H1 (cell line): ENCODE data around the gene UVSSA. TPM values are rescaled to one million over a fixed set of nuclear protein-coding genes. Genes with fewer than 3 reads are reported as not detected.

Experiments used
- CTCF ChIA-PET: fragments of 300-600 bp; sonication (Branson Sonifier 250); formaldehyde crosslinking; loops from one replicate; lab custom pipeline; 2021; ENCODE audit not compliant: partially characterized antibody; lab: Charles Lee
- POLR2A ChIA-PET: fragments of 300-600 bp; sonication (Branson Sonifier 250); formaldehyde crosslinking; loops from one replicate; lab custom pipeline; 2021; ENCODE audit warnings: inconsistent platforms; ENCODE audit not compliant: partially characterized antibody; lab: Charles Lee
- DNase-seq, 2 experiments: peaks; one replicate each; pipeline versions ENCODE4 v3.0.0 to v3.0.0-alpha.2; 2010 to 2022; ENCODE audit warnings: low spot score in 2 of 2, low read depth in 1 of 2, mixed read lengths in 1 of 2
- FAIRE-seq: peaks from 2 replicates; lab custom pipeline; 2011; peaks lifted over from hg19 to GRCh38; lab: Jason Lieb, UNC
- H2AFZ ChIP-seq: 2 replicates; pipeline ENCODE4 v1.8.1; 2012; ENCODE audit warnings: low read length, inconsistent platforms
- H2AK5ac ChIP-seq: 2 replicates; pipeline ENCODE4 v1.6.1; 2013; ENCODE audit warnings: low read depth, low read length
- H2BK120ac ChIP-seq: replicated peaks from 2 replicates; pipeline ENCODE3; 2013; ENCODE audit warnings: low read depth, low read length, inconsistent platforms
- H2BK12ac ChIP-seq: 2 replicates; pipeline ENCODE4 v1.6.1; 2013; ENCODE audit warnings: low read depth, low read length
- H2BK15ac ChIP-seq: 2 replicates; pipeline ENCODE4 v1.6.1; 2013; ENCODE audit warnings: low read length
- H2BK20ac ChIP-seq: 2 replicates; pipeline ENCODE4 v1.6.1; 2013; ENCODE audit warnings: low read length
- H2BK5ac ChIP-seq: 2 replicates; pipeline ENCODE4 v1.6.1; 2013; ENCODE audit warnings: low read depth, low read length
- H3K14ac ChIP-seq: 2 replicates; pipeline ENCODE4 v1.6.1; 2013; ENCODE audit warnings: inconsistent platforms; ENCODE audit not compliant: insufficient read length
- H3K18ac ChIP-seq: 2 replicates; pipeline ENCODE4 v1.6.1; 2013; ENCODE audit warnings: low read length; ENCODE audit errors: extremely low read depth
- H3K23ac ChIP-seq: 2 replicates; pipeline ENCODE4 v1.6.1; 2013; ENCODE audit warnings: inconsistent platforms; ENCODE audit not compliant: insufficient read length
- H3K23me2 ChIP-seq: 2 replicates; pipeline ENCODE4 v1.6.1; 2013; ENCODE audit warnings: low read depth, low read length
- H3K27ac ChIP-seq: 2 replicates; pipeline ENCODE4 v1.6.1; 2011; ENCODE audit warnings: low read depth, low read length, inconsistent platforms
- H3K27me3 ChIP-seq, 4 experiments: replicated peaks in 1 of 4; 1 replicate in 1 of 4; 2 replicates in 3 of 4; pipeline versions ENCODE4 v1.6.1 to v1.8.1; 2011 to 2013; ENCODE audit warnings: low read length in 3 of 4, mild to moderate bottlenecking in 3 of 4, inconsistent platforms in 2 of 4, mixed read lengths in 2 of 4, moderate library complexity in 1 of 4; ENCODE audit not compliant: control insufficient read depth in 3 of 4, insufficient read depth in 3 of 4; ENCODE audit errors: extremely low read depth in 1 of 4
- H3K36me3 ChIP-seq, 4 experiments: 2 replicates each; pipeline versions ENCODE4 v1.6.1 to v1.8.1; 2011 to 2013; ENCODE audit warnings: mild to moderate bottlenecking in 4 of 4, low read length in 3 of 4, moderate library complexity in 2 of 4, control low read depth in 1 of 4, inconsistent platforms in 1 of 4; ENCODE audit not compliant: insufficient read depth in 4 of 4, control insufficient read depth in 2 of 4
- H3K4ac ChIP-seq: replicated peaks from 2 replicates; pipeline ENCODE3; 2013; ENCODE audit warnings: low read length, low read depth, mixed read lengths, inconsistent platforms; ENCODE audit not compliant: insufficient read length
- H3K4me1 ChIP-seq, 4 experiments: replicated peaks in 1 of 4; 1 replicate in 1 of 4; 2 replicates in 3 of 4; pipeline versions ENCODE4 v1.6.1 to v1.8.1; 2011 to 2013; ENCODE audit warnings: low read length in 3 of 4, inconsistent platforms in 2 of 4, mixed read lengths in 1 of 4; ENCODE audit not compliant: insufficient read depth in 4 of 4, control insufficient read depth in 3 of 4
- H3K4me2 ChIP-seq, 2 experiments: 2 replicates each; pipeline versions ENCODE4 v1.6.1 to v1.8.1; 2011 to 2013; ENCODE audit warnings: low read depth in 2 of 2, low read length in 2 of 2, control low read depth in 1 of 2, inconsistent platforms in 1 of 2, mild to moderate bottlenecking in 1 of 2; ENCODE audit not compliant: insufficient read depth in 1 of 2
- H3K4me3 ChIP-seq, 4 experiments: fragments of 200-600, 300-600 bp in 1 of 4; sonication (generic), shearing (Covaris generic), sonication (Bioruptor Twin) in 1 of 4; 2 replicates each; pipeline versions ENCODE4 v1.5.1 to v1.8.1; 2011 to 2016; ENCODE audit warnings: low read length in 4 of 4, low read depth in 3 of 4, control low read depth in 2 of 4, inconsistent platforms in 2 of 4, mild to moderate bottlenecking in 2 of 4, mixed read lengths in 1 of 4, moderate library complexity in 1 of 4; ENCODE audit not compliant: insufficient read depth in 2 of 4; ENCODE audit errors: extremely low read depth in 1 of 4
- H3K56ac ChIP-seq: replicated peaks from 2 replicates; pipeline ENCODE3; 2013; ENCODE audit warnings: low read depth, mild to moderate bottlenecking, mixed read lengths, low read length, inconsistent platforms; ENCODE audit not compliant: insufficient read length
- H3K79me1 ChIP-seq: 2 replicates; pipeline ENCODE4 v1.6.1; 2013; ENCODE audit warnings: low read depth, low read length, control low read depth
- H3K79me2 ChIP-seq, 2 experiments: 2 replicates each; pipeline versions ENCODE4 v1.6.1 to v1.8.1; 2012 to 2013; ENCODE audit warnings: low read length in 2 of 2, mild to moderate bottlenecking in 2 of 2, inconsistent platforms in 1 of 2; ENCODE audit not compliant: insufficient read depth in 2 of 2, control insufficient read depth in 1 of 2
- H3K9ac ChIP-seq, 4 experiments: replicated peaks in 1 of 4; 1 replicate in 1 of 4; 2 replicates in 3 of 4; pipeline versions ENCODE4 v1.6.1 to v1.8.1; 2011 to 2013; ENCODE audit warnings: low read depth in 3 of 4, low read length in 3 of 4, control low read depth in 2 of 4, mild to moderate bottlenecking in 2 of 4, moderate library complexity in 2 of 4, inconsistent platforms in 1 of 4; ENCODE audit errors: extremely low read depth in 1 of 4
- H3K9me3 ChIP-seq, 2 experiments: 2 replicates each; pipeline versions ENCODE4 v1.6.1 to v1.8.1; 2012 to 2013; ENCODE audit warnings: mild to moderate bottlenecking in 2 of 2, moderate library complexity in 2 of 2, control low read depth in 1 of 2, inconsistent platforms in 1 of 2, low read depth in 1 of 2, low read length in 1 of 2, mixed read lengths in 1 of 2; ENCODE audit not compliant: insufficient read depth in 2 of 2
- H4K20me1 ChIP-seq, 2 experiments: replicated peaks in 1 of 2; 2 replicates each; pipeline versions ENCODE3 to v1.8.1; 2011 to 2013; ENCODE audit warnings: inconsistent platforms in 2 of 2, low read length in 2 of 2, mild to moderate bottlenecking in 1 of 2; ENCODE audit not compliant: insufficient read depth in 2 of 2, control insufficient read depth in 1 of 2
- H4K5ac ChIP-seq: 2 replicates; pipeline ENCODE4 v1.6.1; 2013; ENCODE audit warnings: low read length, low read depth, mixed read lengths, inconsistent platforms; ENCODE audit not compliant: insufficient read length
- H4K8ac ChIP-seq: 2 replicates; pipeline ENCODE4 v1.8.0; 2013; ENCODE audit warnings: mild to moderate bottlenecking, moderate library complexity, low read length, inconsistent platforms; ENCODE audit not compliant: insufficient read depth; ENCODE audit errors: extremely low read depth
- H4K91ac ChIP-seq: replicated peaks from 2 replicates; pipeline ENCODE3; 2013; ENCODE audit warnings: low read length, mixed read lengths, inconsistent platforms; ENCODE audit not compliant: insufficient read length
- CEBPB ChIP-seq: IDR thresholded peaks from 2 replicates; pipeline ENCODE4 v1.6.1; 2012; ENCODE audit warnings: low read depth, low read length
- EZH2 ChIP-seq: fragments of 200-600 bp; sonication (generic); IDR thresholded peaks from 2 replicates; pipeline ENCODE4 v1.7.1; 2012; ENCODE audit warnings: low read depth, mild to moderate bottlenecking, moderate library complexity, low read length, inconsistent platforms; ENCODE audit not compliant: severe bottlenecking
- GABPA ChIP-seq: IDR thresholded peaks from 2 replicates; pipeline ENCODE4 v1.6.1; 2011; ENCODE audit warnings: mild to moderate bottlenecking, low read length, moderate library complexity, borderline replicate concordance; ENCODE audit not compliant: insufficient read depth
- PHF8 ChIP-seq: fragments of 200-600 bp; sonication (generic); conservative IDR thresholded peaks from 2 replicates; pipeline ENCODE4 v1.7.1; 2012; ENCODE audit warnings: low read depth, mild to moderate bottlenecking, inconsistent platforms, low read length, moderate library complexity
- RNF2 ChIP-seq: fragments of 200-900, 300-1000 bp; sonication (generic); IDR thresholded peaks from 2 replicates; pipeline ENCODE4 v1.7.1; 2016; ENCODE audit warnings: borderline replicate concordance, low read depth, mild to moderate bottlenecking, antibody characterized with exemption, low read length; ENCODE audit not compliant: poor library complexity, severe bottlenecking; ENCODE audit errors: missing control alignments
- SAP30 ChIP-seq: fragments of 300-600 bp; sonication (generic); IDR thresholded peaks from 2 replicates; pipeline ENCODE4 v1.7.1; 2012; ENCODE audit warnings: low read length, moderate library complexity, mild to moderate bottlenecking, inconsistent platforms; ENCODE audit not compliant: insufficient read depth, insufficient replicate concordance
- SP1 ChIP-seq: IDR thresholded peaks from 2 replicates; pipeline ENCODE4 v1.6.1; 2011; ENCODE audit warnings: low read depth, low read length
- SUZ12 ChIP-seq: fragments of 200-600 bp; sonication (generic); IDR thresholded peaks from 2 replicates; pipeline ENCODE4 v1.6.1; 2012; ENCODE audit warnings: mild to moderate bottlenecking, inconsistent platforms, low read length, moderate library complexity, mixed read lengths
- WGBS, 2 experiments: shearing (Covaris generic) in 1 of 2; methylation state at CpG; one replicate each; pipeline versions ENCODE4 v1.1.6 to v1.1.7; 2013 to 2015; ENCODE audit warnings: low lambda C conversion rate in 2 of 2, mixed read lengths in 2 of 2, inconsistent platforms in 1 of 2, low coverage in 1 of 2, missing lambda C conversion rate in 1 of 2; ENCODE audit not compliant: insufficient replicate concordance in 2 of 2, insufficient coverage in 1 of 2, insufficient read length in 1 of 2; ENCODE audit errors: extremely low coverage in 1 of 2, missing lambda C conversion rate in 1 of 2; 5-methylcytosine and 5-hydroxymethylcytosine counted together
- polyA plus RNA-seq, 7 experiments: library from polyadenylated mRNA; depleted of rRNA in 3 of 7; stranded (reverse) in 5 of 7; unstranded in 2 of 7; fragments of >200 nt in 5 of 7; fragments of 200-250 nt in 2 of 7; gene quantifications; 1 replicate in 5 of 7; 2 replicates in 1 of 7; 4 replicates in 1 of 7; pipeline versions ENCODE4 v1.2.1 to v1.2.3, GENCODE V29; 2011 to 2013; ENCODE audit warnings: missing spikeins in 2 of 7, mixed read lengths in 2 of 7
- total RNA-seq: library from RNA; stranded (reverse); fragmentation: NEBNext Ultra II Directional; extraction: Animal tissue kit (Norgen Biotek cat#: 25700); gene quantifications from 2 replicates; pipeline ENCODE4 v1.2.1, GENCODE V29; 2021
- TF ChIP-seq, protein P1 (sequence below): IDR thresholded peaks from 2 replicates; pipeline ENCODE4 v1.6.1; 2012; ENCODE audit warnings: inconsistent platforms

The UVSSA gene
- total and polyA plus RNA-seq, 2 of the 8 experiments (the other 6 are each of a cell fraction or from before 2014, with no cell fraction given), result 14.5 to 19.4 TPM

DNA sequence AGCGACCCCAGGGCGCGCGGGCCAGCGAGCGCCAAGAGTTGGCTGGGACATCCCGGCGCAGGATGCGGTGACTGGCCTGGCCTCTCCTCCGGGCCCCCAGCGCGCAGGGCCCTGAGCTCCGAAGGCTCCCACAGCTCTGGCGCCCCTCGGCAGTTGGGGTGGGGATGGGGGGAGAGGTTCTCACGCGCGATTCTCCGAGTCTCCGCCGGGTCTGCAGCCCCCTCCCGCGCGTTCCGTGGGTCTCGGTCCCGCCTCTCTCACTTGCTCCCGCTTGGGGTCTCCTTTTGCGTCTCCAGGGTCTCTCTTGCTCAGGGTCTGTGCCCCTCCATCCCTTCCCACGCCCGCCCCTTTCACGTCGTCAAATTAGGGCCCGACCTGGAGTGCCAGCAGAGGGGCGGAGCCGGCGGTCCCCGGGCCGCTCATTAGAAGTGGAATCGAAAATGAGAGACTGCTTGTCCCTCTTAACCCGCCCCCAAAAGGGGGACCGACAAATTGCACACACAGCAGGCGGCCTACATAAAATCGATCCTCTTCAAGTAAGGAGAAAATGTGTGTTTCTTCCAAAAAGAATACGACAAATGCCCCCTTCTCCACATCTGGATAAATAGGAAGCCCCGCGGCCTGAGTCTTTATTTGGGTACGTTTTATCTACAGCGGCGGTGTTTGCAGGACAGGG lies 60.1 kb downstream of the UVSSA start:
- Histone ChIP-seq H3K9me3 (no peaks in the 10 kb centered on the region; a peak in 1 of 4 replicates), H2BK120ac (no peak overlapping the region), H2AFZ (no peak overlapping the region), H3K79me2 (no peaks in the 10 kb centered on the region), H3K27me3 (peaks cover 74 to 98% (median 96%) of the 10 kb centered on the region in 4 experiments), H2AK5ac (no peak overlapping the region), H2BK15ac (no peak overlapping the region), H2BK12ac (no peak overlapping the region), H4K20me1 (peaks cover 11 to 31% of the 10 kb centered on the region in 2 experiments), H3K23me2 (peaks cover 2% of the 10 kb centered on the region; the same call in 1 of the 2 replicates), H3K23ac (no peak overlapping the region), H4K8ac (peak overlapping the region; percentile 80; the same call in 1 of the 2 replicates), H3K36me3 (peaks cover 0 to 31% (median 0%) of the 10 kb centered on the region in 4 experiments; a peak in 1 of 8 replicates), H3K4me3 (peak overlapping the region; percentile 25 to 65 (median 34); a peak in 4 of 8 replicates), H3K4ac (no peak overlapping the region), H3K79me1 (no peaks in the 10 kb centered on the region), H4K5ac (no peak overlapping the region), H4K91ac (no peak overlapping the region), H3K4me1 (peaks cover 0 to 28% (median 6%) of the 10 kb centered on the region in 4 experiments; a peak in 5 of 7 replicates), H3K27ac (no peak overlapping the region), H3K9ac (no peak overlapping the region), H3K14ac (no peak overlapping the region), H3K4me2 (peak overlapping the region; percentile 56 to 65), H3K18ac (no peak overlapping the region), H3K56ac (no peak overlapping the region), H2BK20ac (no peak overlapping the region), H2BK5ac (no peak overlapping the region)
- TF ChIP-seq SAP30 (no peak), RNF2 (peak; percentile 64), GABPA (0 out of 2 replicates have a peak, but pooled peaks have one; percentile 13), CEBPB (no peak), PHF8 (no peak), SUZ12 (peak; percentile 78; the same call in 1 of the 2 replicates), EZH2 (peak; percentile 93), SP1 (no peak)
- TF ChIP-seq, protein P1, sequence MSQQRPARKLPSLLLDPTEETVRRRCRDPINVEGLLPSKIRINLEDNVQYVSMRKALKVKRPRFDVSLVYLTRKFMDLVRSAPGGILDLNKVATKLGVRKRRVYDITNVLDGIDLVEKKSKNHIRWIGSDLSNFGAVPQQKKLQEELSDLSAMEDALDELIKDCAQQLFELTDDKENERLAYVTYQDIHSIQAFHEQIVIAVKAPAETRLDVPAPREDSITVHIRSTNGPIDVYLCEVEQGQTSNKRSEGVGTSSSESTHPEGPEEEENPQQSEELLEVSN, result no peak
- DNase-seq (no peak), FAIRE-seq (no peak)
- ChIA-PET POLR2A (no interaction called here), CTCF (interaction anchor here (1.5 kb wide), 1 partner anchor 222 kb away, joined by 3 read pairs; no protein-coding TSS in a partner anchor)
- 18% methylated on average over 34 of the region's 50 CpGs; no CpG with 5 or more reads in 1 of the 2 experiments for WGBS, 2 experiments
